Measurements from ENCODE around the gene SKAP1.

The SKAP1 gene

GRCh38 chr17:48151220-48151619 lies 278.8 kb downstream of the SKAP1 start:
- no peak for TF ChIP-seq CTCF (conservative IDR thresholded peaks at IDR 0.05)
- no peak overlapping the region for H3K27ac ChIP-seq

- no peak for TF ChIP-seq CTCF (conservative IDR thresholded peaks at IDR 0.05)
- H3K27ac ChIP-seq = no peak overlapping the region
Measured at GRCh38 chr17:48150597-48151001, 279.4 kb downstream of the SKAP1 start.

- no peak for TF ChIP-seq CTCF (conservative IDR thresholded peaks at IDR 0.05)
- no peak overlapping the region for H3K27ac ChIP-seq
Measured at GRCh38 chr17:48149787-48150463, 280.1 kb downstream of the SKAP1 start.

- no peak for TF ChIP-seq CTCF (conservative IDR thresholded peaks at IDR 0.05)
- no peak overlapping the region for H3K27ac ChIP-seq
Measured at GRCh38 chr17:48148854-48149786, 280.9 kb downstream of the SKAP1 start.

GRCh38 chr17:48148029-48148770 lies 281.8 kb downstream of the SKAP1 start:
- no peak for TF ChIP-seq CTCF (conservative IDR thresholded peaks at IDR 0.05)
- H3K27ac ChIP-seq = no peak overlapping the region

GRCh38 chr17:48144976-48145798 lies 284.8 kb downstream of the SKAP1 start:
- no peak for TF ChIP-seq CTCF (conservative IDR thresholded peaks at IDR 0.05)
- no peak overlapping the region for H3K27ac ChIP-seq

All from VCaP (cell line).